DOHH2 (cell line): ENCODE results near the gene CSNK2A3.

ENCODE experiments used
- H3F3A ChIP-seq: fragments of 200-600 bp; sonication (generic), shearing (Covaris generic); 2 replicates; pipeline ENCODE4 v1.6.0; 2016; ENCODE audit warnings: antibody characterized with exemption, mild to moderate bottlenecking; ENCODE audit not compliant: control insufficient read depth, insufficient read depth
- H3K27ac ChIP-seq: fragments of 200-600 bp; sonication (generic); 2 replicates; pipeline ENCODE4 v1.5.1; 2014; ENCODE audit warnings: low read depth, mild to moderate bottlenecking, low read length, moderate library complexity
- H3K27me3 ChIP-seq: fragments of 200-600 bp; sonication (generic); 2 replicates; pipeline ENCODE4 v1.6.1; 2014; ENCODE audit warnings: mild to moderate bottlenecking, low read length, mixed read lengths; ENCODE audit not compliant: control insufficient read depth
- H3K36me3 ChIP-seq: fragments of 200-600 bp; sonication (generic); 2 replicates; pipeline ENCODE4 v1.6.1; 2014; ENCODE audit warnings: mild to moderate bottlenecking, low read length, moderate library complexity, mixed read lengths; ENCODE audit not compliant: control insufficient read depth
- H3K4me1 ChIP-seq: fragments of 200-600 bp; sonication (generic); 2 replicates; pipeline ENCODE4 v1.6.1; 2014; ENCODE audit warnings: mild to moderate bottlenecking, low read length, mixed read lengths; ENCODE audit not compliant: control insufficient read depth
- H3K4me2 ChIP-seq: fragments of 200-600 bp; sonication (generic); 2 replicates; pipeline ENCODE4 v1.6.0; 2014; ENCODE audit warnings: mild to moderate bottlenecking, low read length, moderate library complexity
- H3K4me3 ChIP-seq: fragments of 200-600 bp; sonication (generic); 2 replicates; pipeline ENCODE4 v1.5.1; 2014; ENCODE audit warnings: mild to moderate bottlenecking, low read length, mixed read lengths
- H3K79me2 ChIP-seq: fragments of 200-600 bp; sonication (generic); 2 replicates; pipeline ENCODE4 v1.6.1; 2014; ENCODE audit warnings: mild to moderate bottlenecking, low read length, mixed read lengths; ENCODE audit not compliant: control insufficient read depth
- H3K9me2 ChIP-seq: fragments of 200-600 bp; sonication (generic); replicated peaks from 2 replicates; pipeline ENCODE4 v1.6.1; 2014; ENCODE audit warnings: mild to moderate bottlenecking, low read length, mixed read lengths; ENCODE audit not compliant: control insufficient read depth
- H3K9me3 ChIP-seq: fragments of 200-600 bp; sonication (generic); 2 replicates; pipeline ENCODE4 v1.6.1; 2014; ENCODE audit warnings: antibody characterized with exemption, low read length, mixed read lengths; ENCODE audit not compliant: control insufficient read depth, insufficient read depth
- H4K20me1 ChIP-seq: fragments of 200-600 bp; sonication (generic); 2 replicates; pipeline ENCODE4 v1.6.0; 2014; ENCODE audit warnings: low read depth, mild to moderate bottlenecking, antibody characterized with exemption, low read length, moderate library complexity; ENCODE audit not compliant: control insufficient read depth, insufficient read depth
- EZH2phosphoT487 ChIP-seq: fragments of 200-600 bp; sonication (generic); IDR thresholded peaks from 2 replicates; pipeline ENCODE4 v1.6.1; 2017; ENCODE audit warnings: borderline replicate concordance, mild to moderate bottlenecking, antibody characterized with exemption, low read length, moderate library complexity, mixed read lengths
- TF ChIP-seq, protein P1 (sequence below): fragments of 200-600 bp; sonication (generic); IDR thresholded peaks from one replicate; pipeline ENCODE4 v1.5.1; 2014; ENCODE audit warnings: antibody characterized with exemption, mild to moderate bottlenecking, low read depth, low read length; ENCODE audit not compliant: poor library complexity, severe bottlenecking

CSNK2A3 gene

DNA sequence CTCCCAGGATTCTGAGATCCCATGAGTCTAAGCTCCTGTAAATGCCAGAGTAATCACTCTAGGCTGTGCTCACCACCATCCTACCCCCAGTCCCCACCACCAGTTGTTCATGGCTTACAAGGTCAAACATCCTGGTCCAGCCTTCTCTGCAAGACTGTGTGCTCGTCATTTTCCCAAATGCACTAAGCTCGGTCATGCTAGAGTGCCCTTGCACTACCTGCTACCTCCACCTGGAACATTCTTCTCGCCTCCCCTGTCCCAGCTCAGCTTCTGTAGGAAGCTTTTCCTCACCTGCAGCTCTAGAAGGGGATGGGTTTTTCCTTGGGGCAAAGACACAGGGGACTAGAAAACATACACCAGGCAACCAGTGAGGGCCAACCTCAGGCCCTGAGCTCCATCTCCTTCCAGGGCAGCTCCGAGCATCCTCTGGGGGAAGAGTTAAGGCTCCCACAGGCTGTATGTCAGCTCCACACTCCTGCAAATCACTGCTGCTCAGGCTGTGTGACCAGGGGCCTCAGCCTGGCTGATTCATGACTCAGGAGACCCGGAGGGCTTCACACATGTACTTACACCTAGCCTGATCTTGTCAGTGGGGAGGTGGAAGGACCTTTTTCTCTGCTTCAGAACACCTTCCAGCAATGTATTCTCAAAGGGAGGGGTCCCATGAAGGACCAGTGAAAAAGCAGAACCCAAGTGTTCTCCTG, 37.2 kb upstream of the CSNK2A3 start:
- Histone ChIP-seq H4K20me1 (no peaks in the 10 kb centered on the region), H3K9me3 (no peaks in the 10 kb centered on the region), H3K27me3 (no peaks in the 10 kb centered on the region), H3K79me2 (no peaks in the 10 kb centered on the region), H3K4me1 (no peaks in the 10 kb centered on the region), H3F3A (no peaks in the 10 kb centered on the region), H3K4me2 (no peak overlapping the region), H3K4me3 (no peak overlapping the region), H3K36me3 (no peaks in the 10 kb centered on the region), H3K9me2 (no peaks in the 10 kb centered on the region), H3K27ac (no peak overlapping the region)
- TF ChIP-seq, protein P1, sequence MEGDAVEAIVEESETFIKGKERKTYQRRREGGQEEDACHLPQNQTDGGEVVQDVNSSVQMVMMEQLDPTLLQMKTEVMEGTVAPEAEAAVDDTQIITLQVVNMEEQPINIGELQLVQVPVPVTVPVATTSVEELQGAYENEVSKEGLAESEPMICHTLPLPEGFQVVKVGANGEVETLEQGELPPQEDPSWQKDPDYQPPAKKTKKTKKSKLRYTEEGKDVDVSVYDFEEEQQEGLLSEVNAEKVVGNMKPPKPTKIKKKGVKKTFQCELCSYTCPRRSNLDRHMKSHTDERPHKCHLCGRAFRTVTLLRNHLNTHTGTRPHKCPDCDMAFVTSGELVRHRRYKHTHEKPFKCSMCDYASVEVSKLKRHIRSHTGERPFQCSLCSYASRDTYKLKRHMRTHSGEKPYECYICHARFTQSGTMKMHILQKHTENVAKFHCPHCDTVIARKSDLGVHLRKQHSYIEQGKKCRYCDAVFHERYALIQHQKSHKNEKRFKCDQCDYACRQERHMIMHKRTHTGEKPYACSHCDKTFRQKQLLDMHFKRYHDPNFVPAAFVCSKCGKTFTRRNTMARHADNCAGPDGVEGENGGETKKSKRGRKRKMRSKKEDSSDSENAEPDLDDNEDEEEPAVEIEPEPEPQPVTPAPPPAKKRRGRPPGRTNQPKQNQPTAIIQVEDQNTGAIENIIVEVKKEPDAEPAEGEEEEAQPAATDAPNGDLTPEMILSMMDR, result no peak
- no peak for TF ChIP-seq EZH2phosphoT487

DNA sequence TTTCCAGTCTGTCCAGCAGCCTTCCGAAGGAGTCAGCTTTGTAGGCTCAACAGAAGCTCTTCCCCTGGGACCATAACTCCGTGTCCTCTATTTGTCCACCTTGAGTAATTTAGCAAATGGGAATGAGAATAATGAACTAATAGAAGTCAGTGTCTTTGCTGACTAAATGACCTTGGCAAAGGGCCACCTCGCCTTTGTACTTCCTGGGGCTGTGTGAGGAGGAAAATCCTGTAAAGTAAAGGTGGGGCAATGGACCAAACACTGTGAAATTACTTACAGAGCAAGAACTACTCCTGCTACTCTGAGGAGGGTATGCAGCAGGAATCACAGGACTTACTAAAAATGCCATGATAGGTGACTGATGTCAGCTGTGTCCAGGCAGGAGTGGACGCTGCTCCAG, 36.2 kb upstream of the CSNK2A3 start:
- Histone ChIP-seq H4K20me1 (no peaks in the 10 kb centered on the region), H3K4me3 (no peak overlapping the region), H3K9me3 (no peaks in the 10 kb centered on the region), H3K4me2 (no peak overlapping the region), H3K36me3 (no peaks in the 10 kb centered on the region), H3K27ac (no peak overlapping the region), H3K27me3 (no peaks in the 10 kb centered on the region), H3K4me1 (no peaks in the 10 kb centered on the region), H3K9me2 (no peaks in the 10 kb centered on the region), H3K79me2 (no peaks in the 10 kb centered on the region), H3F3A (no peaks in the 10 kb centered on the region)
- TF ChIP-seq, protein P1, result no peak
- TF ChIP-seq EZH2phosphoT487, result no peak

DNA sequence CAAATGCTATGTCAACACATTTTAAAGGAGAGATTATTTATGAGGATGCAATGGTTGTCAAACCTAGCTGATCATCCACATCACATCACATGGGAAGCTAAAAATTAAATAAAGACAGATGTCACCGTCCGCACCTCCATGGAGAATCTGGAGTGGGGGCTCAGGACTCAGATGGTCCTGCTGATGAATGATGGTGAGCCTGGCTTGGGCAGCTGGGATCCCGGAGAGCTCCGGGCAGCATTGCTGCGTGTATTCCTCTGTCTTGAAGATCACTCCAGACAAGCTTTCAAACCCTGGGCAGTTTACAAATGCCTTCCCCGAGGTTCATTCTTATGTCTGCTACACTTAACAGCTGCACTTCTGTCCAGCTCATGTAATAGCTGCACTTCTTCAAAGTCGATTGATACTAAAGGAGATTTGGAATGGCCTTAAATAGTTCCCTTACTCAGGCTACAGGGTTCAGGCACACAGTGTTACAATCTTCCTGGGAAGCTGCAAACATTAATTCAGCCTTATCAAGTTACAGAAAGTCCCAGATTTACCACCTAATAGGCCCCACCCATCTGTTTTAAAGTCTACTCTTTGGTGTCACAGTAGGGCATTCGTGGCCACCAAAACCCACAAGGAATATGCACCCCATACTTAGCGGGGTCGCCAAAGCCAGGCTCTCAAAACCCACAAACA, 34.7 kb upstream of the CSNK2A3 start:
- TF ChIP-seq, protein P1, result no peak
- Histone ChIP-seq H3F3A (no peaks in the 10 kb centered on the region), H3K9me3 (no peaks in the 10 kb centered on the region), H3K4me3 (no peak overlapping the region), H3K4me1 (no peaks in the 10 kb centered on the region), H3K4me2 (no peak overlapping the region), H3K79me2 (no peaks in the 10 kb centered on the region), H4K20me1 (no peaks in the 10 kb centered on the region), H3K9me2 (no peaks in the 10 kb centered on the region), H3K36me3 (no peaks in the 10 kb centered on the region), H3K27me3 (no peaks in the 10 kb centered on the region), H3K27ac (no peak overlapping the region)
